Epithelial cell of esophagus (primary cell): ENCODE data around the gene DHRS12.
A peak's percentile ranks its signal among the peaks of the same experiment; 100 is the strongest.

ENCODE experiments used
- DNase-seq: peaks from one replicate; pipeline ENCODE4 v3.0.0; 2010; ENCODE audit warnings: low read depth
- H3K4me3 ChIP-seq: 2 replicates; pipeline ENCODE4 v1.5.1; 2011; ENCODE audit warnings: mild to moderate bottlenecking, low read length, control low read depth
- CTCF ChIP-seq: IDR thresholded peaks from 2 replicates; pipeline ENCODE4 v1.5.1; 2011; ENCODE audit warnings: low read depth, mild to moderate bottlenecking, low read length, control low read depth, inconsistent platforms; ENCODE audit not compliant: insufficient read depth; ENCODE audit errors: missing control alignments

Gene DHRS12

GRCh38 chr13:51781246-51782022 lies 22.5 kb downstream of the DHRS12 start:
- no peak overlapping the region for H3K4me3 ChIP-seq
- TF ChIP-seq CTCF = peak; percentile 78
- peak; percentile 78 for DNase-seq

- no peak overlapping the region for H3K4me3 ChIP-seq
- no peak for TF ChIP-seq CTCF
- no peak for DNase-seq
Observed at GRCh38 chr13:51780099-51780498, 23.9 kb downstream of the DHRS12 start.

DNA sequence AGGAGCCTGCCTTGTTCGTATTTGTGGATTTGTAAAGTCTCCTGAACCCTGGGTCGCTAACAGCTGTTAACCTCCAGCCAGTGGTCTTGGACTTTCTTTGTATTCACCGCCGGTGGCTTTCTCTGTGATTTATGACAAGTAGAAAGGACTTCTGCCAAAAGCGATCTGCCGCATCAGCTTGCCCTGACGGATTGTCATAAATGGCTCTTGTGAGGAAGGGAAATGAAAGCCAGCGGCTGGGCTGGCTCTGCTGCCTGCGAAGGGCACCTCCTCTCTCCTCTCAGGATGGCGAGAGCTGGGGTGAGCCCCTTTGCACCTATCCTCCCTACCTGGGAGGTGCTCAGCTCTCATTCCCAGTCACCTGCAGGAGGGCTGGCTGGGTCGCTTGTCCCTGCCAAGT lies 25.6 kb downstream of the DHRS12 start:
- DNase-seq = no peak
- no peak overlapping the region for H3K4me3 ChIP-seq
- no peak for TF ChIP-seq CTCF

DNA sequence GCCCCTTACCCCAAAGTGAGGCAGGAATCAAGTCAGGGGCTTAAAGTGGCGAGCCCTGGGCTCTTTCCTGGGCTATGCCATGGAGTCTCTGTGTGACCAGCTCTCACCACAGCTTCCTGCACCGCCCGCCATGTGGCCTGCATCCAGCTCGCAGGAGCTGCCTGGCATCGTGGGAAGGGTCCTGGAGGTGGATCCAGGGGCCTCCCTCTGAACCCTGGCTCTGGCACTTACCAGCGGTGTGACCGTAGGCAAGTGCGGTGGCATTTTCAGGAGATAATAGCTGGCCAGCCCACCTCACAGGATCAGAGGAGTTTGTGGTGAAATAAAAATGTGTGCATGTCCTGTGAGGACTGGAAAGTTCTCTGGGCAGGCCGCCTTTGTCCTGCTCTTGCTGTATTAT lies 26.0 kb downstream of the DHRS12 start:
- no peak for TF ChIP-seq CTCF
- H3K4me3 ChIP-seq = no peak overlapping the region
- no peak for DNase-seq

DNA sequence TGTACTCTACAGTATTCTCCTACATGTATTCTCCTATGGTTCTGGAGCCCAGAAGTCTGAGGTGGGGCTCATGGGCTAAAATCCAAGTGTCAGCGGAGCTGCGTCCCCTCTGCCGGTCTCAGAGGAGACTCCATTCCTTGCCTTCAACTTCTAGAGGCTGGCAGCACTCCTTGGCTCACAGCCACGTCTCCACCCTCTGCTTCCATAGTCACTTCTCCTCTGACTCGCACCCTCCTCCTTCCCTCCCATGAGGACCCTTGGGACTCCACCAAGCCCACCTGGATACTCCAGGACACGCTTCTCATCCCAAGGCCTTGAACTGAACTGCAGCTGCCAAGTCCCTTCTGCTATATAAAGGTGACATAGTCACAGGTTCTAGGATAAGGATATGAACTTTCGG lies 27.8 kb downstream of the DHRS12 start:
- no peak overlapping the region for H3K4me3 ChIP-seq
- no peak for TF ChIP-seq CTCF
- DNase-seq = no peak

DNA sequence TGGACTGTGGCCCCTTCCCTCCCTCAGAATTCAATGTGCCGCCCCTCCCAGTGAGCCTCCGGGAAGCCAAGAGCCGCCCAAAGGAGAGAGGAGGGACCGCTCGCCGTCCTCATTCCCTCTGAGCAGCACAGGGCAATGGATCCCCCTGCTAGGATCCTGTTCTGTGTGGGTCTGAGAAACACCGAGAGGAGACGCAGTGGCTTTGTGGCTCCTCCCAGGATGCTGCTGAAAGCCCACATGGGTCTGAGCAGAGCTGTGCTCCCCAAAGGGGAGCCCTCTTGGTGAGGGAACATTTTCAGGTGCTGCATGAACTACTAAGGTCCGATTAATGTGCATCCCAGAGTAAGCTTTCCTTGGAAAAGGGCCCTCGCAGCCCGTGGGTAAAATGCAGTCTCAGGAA lies 30.4 kb downstream of the DHRS12 start:
- no peak for DNase-seq
- H3K4me3 ChIP-seq = no peak overlapping the region
- no peak for TF ChIP-seq CTCF

DNA sequence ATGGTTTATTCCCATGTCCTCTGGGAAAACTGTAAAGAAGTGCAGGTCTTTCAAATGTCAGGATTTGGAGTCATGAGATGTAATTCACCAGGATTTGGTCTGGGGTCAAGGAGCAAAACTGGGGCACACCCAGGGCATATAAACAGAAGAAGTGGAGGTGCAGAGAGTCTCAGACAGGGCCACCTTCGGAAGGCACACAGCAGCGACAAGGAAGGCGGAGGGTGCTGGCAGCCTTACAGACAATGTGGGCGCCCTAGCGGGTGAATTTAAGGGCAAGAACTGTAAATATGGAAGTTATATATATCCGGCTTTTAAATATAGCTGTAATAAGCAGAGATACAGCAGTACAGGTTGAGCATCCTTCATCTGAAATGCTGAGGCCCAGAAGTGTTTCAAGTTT lies 31.2 kb downstream of the DHRS12 start:
- H3K4me3 ChIP-seq = no peak overlapping the region
- no peak for DNase-seq
- no peak for TF ChIP-seq CTCF
